DMS53 (cell line): ENCODE results near the gene TOP2A.

ENCODE experiments used
- DNase-seq: peaks from one replicate; lab custom pipeline; 2025; lab: John Stamatoyannopoulos, UW

Gene TOP2A

GRCh38 chr17:40358323-40359038, 59.2 kb downstream of the TOP2A start:
- DNase-seq, result peak; percentile 86

- no peak for DNase-seq
These were observed 60.5 kb downstream of the TOP2A start for GRCh38 chr17:40356990-40357881.

DNA sequence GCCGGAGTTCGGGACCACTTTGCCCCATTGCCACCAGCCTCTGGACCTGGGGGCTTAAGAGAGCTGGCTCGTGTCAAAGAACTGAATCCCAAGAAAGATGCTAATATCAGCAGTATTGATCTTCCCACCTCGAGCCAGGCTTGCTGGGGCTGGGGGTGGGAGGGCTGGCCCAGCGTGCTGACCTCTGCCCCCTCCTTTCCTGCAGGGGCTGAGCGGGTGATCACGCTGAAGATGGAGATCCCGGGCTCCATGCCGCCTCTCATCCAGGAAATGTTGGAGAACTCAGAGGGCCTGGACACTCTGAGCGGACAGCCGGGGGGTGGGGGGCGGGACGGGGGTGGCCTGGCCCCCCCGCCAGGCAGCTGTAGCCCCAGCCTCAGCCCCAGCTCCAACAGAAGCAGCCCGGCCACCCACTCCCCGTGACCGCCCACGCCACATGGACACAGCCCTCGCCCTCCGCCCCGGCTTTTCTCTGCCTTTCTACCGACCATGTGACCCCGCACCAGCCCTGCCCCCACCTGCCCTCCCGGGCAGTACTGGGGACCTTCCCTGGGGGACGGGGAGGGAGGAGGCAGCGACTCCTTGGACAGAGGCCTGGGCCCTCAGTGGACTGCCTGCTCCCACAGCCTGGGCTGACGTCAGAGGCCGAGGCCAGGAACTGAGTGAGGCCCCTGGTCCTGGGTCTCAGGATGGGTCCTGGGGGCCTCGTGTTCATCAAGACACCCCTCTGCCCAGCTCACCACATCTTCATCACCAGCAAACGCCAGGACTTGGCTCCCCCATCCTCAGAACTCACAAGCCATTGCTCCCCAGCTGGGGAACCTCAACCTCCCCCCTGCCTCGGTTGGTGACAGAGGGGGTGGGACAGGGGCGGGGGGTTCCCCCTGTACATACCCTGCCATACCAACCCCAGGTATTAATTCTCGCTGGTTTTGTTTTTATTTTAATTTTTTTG, 61.6 kb downstream of the TOP2A start:
- no peak for DNase-seq

GRCh38 chr17:40355123-40355803, 62.4 kb downstream of the TOP2A start:
- DNase-seq, result peak; percentile 68

DNA sequence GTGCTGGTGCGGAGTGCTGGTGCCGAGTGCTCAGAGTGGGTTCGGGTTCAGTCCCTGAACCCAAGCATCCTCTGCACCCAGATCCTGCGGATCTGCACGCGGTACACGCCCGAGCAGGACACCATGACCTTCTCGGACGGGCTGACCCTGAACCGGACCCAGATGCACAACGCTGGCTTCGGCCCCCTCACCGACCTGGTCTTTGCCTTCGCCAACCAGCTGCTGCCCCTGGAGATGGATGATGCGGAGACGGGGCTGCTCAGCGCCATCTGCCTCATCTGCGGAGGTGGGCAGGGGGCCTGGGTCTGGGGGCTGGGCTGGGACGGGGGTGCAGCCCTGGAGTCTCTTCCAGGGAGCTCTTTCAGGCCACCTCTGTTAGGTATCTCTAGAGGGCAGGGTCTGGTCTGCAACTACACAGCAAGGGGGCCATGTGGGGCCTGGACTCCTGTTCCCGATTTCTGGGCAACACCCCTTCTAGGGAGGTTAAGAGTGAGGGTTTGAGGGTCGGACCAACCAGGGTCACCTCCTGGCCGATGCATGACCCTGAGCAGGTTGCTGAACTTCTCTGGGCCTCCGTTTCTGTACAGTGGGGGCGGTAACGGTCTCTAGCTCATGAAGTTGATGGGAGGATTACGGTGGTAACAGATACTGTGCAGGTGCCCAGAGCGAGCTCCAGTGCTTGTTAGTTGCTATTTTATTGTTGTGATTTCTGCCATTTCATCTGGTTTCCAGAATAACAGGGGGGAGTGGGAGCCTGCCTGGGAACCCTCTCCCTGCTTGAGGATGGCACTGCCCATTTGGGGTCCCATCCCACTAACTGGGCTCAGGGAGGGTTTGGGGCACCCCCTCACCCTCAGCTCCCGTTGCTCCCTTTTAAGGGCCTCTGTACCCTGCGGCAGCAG, 63.2 kb downstream of the TOP2A start:
- DNase-seq, result peak; percentile 37

GRCh38 chr17:40352779-40353394, 64.8 kb downstream of the TOP2A start:
- DNase-seq, result no peak

- DNase-seq, result no peak
These were observed 65.4 kb downstream of the TOP2A start for GRCh38 chr17:40352237-40352778.

- no peak for DNase-seq
These were observed 66.1 kb downstream of the TOP2A start for GRCh38 chr17:40351359-40352236.

DNA sequence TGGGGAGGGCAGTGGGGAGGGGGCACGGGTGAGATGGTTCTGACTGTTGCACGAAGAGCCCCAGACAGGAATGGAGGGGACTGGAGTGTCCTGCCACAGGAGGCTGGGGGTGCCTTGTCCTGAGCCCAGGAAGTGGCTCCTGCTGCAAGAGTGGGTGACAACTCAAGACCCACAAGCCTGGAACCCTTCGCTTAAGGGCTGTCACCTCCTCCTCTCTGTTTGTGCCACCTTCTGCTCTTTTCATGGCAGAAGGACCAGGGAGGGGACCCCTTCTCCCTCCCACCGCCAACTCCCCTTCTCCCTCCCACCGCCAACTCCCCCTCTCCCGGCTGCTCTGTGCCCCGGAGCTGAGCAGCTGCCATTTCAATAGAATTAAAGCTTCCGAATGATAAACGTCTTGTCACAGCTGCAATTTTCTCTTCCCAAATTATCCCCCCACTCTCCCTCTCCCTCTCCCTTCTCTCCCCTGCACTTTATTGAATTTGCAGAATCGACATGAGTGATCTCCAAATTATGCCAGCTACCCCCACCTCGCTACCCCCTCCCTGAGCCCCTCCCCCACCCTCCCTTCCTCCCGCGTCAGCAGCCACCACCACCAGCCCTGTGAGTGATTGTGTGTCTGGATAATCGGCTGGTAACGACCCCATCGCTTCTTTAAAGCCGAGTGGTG, 66.9 kb downstream of the TOP2A start:
- DNase-seq, result no peak

DNA sequence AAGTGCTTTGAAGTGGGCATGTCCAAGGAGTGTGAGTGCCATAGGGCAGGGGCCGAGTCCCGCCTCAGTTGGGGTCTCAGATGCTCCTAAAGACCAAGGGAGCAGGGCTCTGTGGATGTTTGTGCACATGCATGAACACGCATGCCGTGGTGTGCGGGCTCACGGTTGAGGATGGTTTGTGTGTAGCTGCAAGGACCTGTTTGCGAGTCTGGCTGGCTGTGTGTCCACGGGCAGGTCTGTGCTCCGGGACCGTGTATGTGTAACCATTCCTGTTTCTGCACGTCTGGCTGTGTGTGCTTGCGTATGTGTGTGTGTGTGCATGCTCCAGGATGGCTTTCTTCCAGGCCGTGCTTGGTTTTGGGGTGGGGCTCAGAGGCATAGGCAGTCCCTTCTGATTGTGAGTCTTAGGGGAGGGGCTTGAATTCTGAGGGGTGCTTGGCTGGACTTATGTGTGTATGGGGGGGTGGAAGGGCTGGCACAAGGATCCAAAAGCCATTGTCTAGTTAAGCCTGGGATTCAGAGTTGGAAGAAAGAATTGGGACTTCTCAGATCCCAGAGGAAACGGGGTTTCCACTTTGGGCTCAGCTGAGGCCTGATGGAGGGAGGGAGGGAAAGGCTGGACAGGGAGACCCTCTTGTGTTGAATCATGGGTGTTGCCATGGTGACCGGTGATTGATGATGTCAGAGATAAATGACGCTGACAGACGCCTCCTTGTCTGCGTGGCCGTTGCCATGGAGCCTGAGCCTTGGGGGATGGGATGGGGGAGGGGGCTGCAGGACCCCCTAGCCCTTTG, 67.6 kb downstream of the TOP2A start:
- DNase-seq, result no peak

DNA sequence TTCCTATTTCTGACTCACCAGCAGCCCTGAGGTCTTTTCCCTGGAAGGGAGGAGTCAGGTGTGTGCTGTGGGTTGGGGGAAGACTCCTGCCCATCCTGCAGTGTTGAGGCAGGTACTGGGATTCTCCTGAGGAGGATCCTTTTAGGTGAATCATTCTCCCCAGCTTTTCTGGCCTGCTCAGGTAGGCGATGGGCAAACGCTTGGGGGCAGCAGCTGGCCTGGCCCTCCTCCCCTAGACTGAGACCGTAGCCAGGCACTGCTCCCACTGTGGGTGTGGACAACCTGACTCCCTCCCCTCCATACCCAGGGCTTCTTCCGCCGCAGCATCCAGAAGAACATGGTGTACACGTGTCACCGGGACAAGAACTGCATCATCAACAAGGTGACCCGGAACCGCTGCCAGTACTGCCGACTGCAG, 68.2 kb downstream of the TOP2A start:
- DNase-seq, result no peak

- no peak for DNase-seq
These were observed 68.9 kb downstream of the TOP2A start for GRCh38 chr17:40348562-40349476.

DNA sequence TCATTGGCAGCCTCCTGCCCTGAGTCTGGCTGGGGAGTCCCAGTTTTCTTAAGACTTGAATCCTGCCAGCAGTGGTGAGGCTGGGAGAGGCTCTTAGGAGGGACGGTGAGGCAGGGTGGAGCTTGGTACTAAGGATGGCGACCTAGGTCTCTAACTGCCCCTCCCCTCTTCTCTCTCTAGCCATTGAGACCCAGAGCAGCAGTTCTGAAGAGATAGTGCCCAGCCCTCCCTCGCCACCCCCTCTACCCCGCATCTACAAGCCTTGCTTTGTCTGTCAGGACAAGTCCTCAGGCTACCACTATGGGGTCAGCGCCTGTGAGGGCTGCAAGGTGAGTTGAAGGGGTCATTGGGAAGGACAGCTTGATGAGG, 69.6 kb downstream of the TOP2A start:
- no peak for DNase-seq

GRCh38 chr17:40347319-40348135, 70.2 kb downstream of the TOP2A start:
- DNase-seq, result no peak

DNA sequence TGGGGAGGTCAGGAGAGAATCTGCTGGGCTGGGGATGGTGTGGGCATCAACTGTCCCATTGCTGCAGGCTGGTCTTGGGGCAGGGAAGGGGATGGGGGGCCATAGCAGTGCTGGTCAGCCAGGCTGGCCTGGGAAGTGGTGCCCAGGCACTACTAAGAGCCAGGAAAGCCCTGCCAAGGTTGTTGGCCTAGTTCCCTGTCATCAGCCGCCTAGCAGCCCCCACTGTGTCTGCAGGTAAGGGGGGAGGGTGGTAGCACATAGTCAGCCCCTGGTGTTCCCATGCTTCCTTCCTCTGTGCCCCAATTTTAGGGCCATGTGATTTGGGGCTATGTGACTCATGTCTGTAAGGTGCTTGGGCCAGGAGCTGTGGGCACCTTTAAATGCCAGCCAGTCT, 70.9 kb downstream of the TOP2A start:
- no peak for DNase-seq
